HEK293 (cell line): ENCODE results near the gene RANGRF.
A peak's percentile ranks its signal among the peaks of the same experiment; 100 is the strongest.

Source experiments
- CTCF ChIA-PET: fragments of 350-600 bp; formaldehyde crosslinking; extraction: SDS; loops from one replicate; lab custom pipeline; 2021; ENCODE audit warnings: antibody characterized with exemption; lab: Yijun Ruan, JAX
- POLR2A ChIA-PET: fragments of 300-600 bp; formaldehyde crosslinking; extraction: SDS; loops from one replicate; lab custom pipeline; 2020; ENCODE audit warnings: antibody characterized with exemption, inconsistent platforms; lab: Yijun Ruan, JAX
- H3K27ac ChIP-seq: fragments of 200-500 bp; sonication (Bioruptor generic); 2 replicates; pipeline ENCODE4 v1.5.1; 2014; ENCODE audit warnings: low read depth, low read length, control low read depth, inconsistent platforms; ENCODE audit errors: extremely low read depth
- H3K36me3 ChIP-seq, 2 experiments: fragments of 200-500 bp in 1 of 2; sonication (Bioruptor generic) in 1 of 2; 1 replicate in 1 of 2; 2 replicates in 1 of 2; pipeline ENCODE4 v1.5.1; 2014 to 2017; ENCODE audit warnings: inconsistent platforms in 2 of 2, low read length in 2 of 2; ENCODE audit not compliant: control insufficient read depth in 2 of 2, insufficient read depth in 1 of 2
- H3K4me1 ChIP-seq: fragments of 200-500 bp; sonication (Bioruptor generic); 2 replicates; pipeline ENCODE4 v1.5.1; 2014; ENCODE audit warnings: mild to moderate bottlenecking, low read length, inconsistent platforms; ENCODE audit not compliant: control insufficient read depth, insufficient read depth
- H3K4me3 ChIP-seq: 2 replicates; pipeline ENCODE4 v1.5.1; 2011; ENCODE audit warnings: low read depth, mild to moderate bottlenecking, control low read depth, low read length, moderate library complexity
- H3K9me3 ChIP-seq: fragments of 200-500 bp; sonication (Bioruptor generic); 2 replicates; pipeline ENCODE4 v1.5.1; 2014; ENCODE audit warnings: low read depth, low read length, inconsistent platforms; ENCODE audit not compliant: control insufficient read depth, insufficient read depth
- ATF2 ChIP-seq: fragments of 450-650 bp; formaldehyde crosslinking; IDR thresholded peaks from 2 replicates; pipeline ENCODE4 v1.5.1; 2016; ENCODE audit warnings: missing biosample characterization, missing genetic modification characterization, low read depth
- EGR2 ChIP-seq: fragments of 450-650 bp; formaldehyde crosslinking; IDR thresholded peaks from 2 replicates; pipeline ENCODE4 v1.5.1; 2016; ENCODE audit warnings: low read depth, missing biosample characterization, missing genetic modification characterization
- GLIS1 ChIP-seq: fragments of 450-650 bp; formaldehyde crosslinking; IDR thresholded peaks from 2 replicates; pipeline ENCODE4 v1.5.1; 2016; ENCODE audit warnings: missing biosample characterization, missing genetic modification characterization
- HOXD13 ChIP-seq: sonication (generic); formaldehyde crosslinking; IDR thresholded peaks from 2 replicates; pipeline ENCODE4 v1.8.0; 2022; ENCODE audit warnings: missing genetic modification reagents, borderline replicate concordance
- KLF1 ChIP-seq: fragments of 450-650 bp; formaldehyde crosslinking; IDR thresholded peaks from 2 replicates; pipeline ENCODE4 v1.5.1; 2016; ENCODE audit warnings: missing biosample characterization, missing genetic modification characterization
- SCRT2 ChIP-seq: fragments of 450-650 bp; formaldehyde crosslinking; IDR thresholded peaks from 2 replicates; pipeline ENCODE4 v1.5.1; 2016; ENCODE audit warnings: missing biosample characterization, missing genetic modification characterization
- ZBTB26 ChIP-seq: fragments of 450-650 bp; formaldehyde crosslinking; optimal IDR thresholded peaks from 2 replicates; pipeline ENCODE3; 2016; ENCODE audit warnings: missing biosample characterization, mild to moderate bottlenecking, missing genetic modification characterization
- ZNF121 ChIP-seq: fragments of 450-650 bp; formaldehyde crosslinking; IDR thresholded peaks from 2 replicates; pipeline ENCODE4 v1.5.1; 2016; ENCODE audit warnings: missing biosample characterization, missing genetic modification characterization
- ZNF341 ChIP-seq: fragments of 450-650 bp; formaldehyde crosslinking; IDR thresholded peaks from 2 replicates; pipeline ENCODE4; 2016; ENCODE audit warnings: low read depth, missing biosample characterization, missing genetic modification characterization
- ZNF391 ChIP-seq: fragments of 450-650 bp; formaldehyde crosslinking; IDR thresholded peaks from 2 replicates; pipeline ENCODE4 v1.5.1; 2016; ENCODE audit warnings: low read depth, missing biosample characterization, missing genetic modification characterization, borderline replicate concordance
- ZNF488 ChIP-seq: fragments of 450-650 bp; formaldehyde crosslinking; IDR thresholded peaks from 2 replicates; pipeline ENCODE4 v1.5.1; 2016; ENCODE audit warnings: missing biosample characterization, missing genetic modification characterization
- ZNF501 ChIP-seq: fragments of 450-650 bp; formaldehyde crosslinking; IDR thresholded peaks from 2 replicates; pipeline ENCODE4 v1.5.1; 2016; ENCODE audit warnings: missing biosample characterization, missing genetic modification characterization
- ZNF596 ChIP-seq: fragments of 450-650 bp; IDR thresholded peaks from 2 replicates; pipeline ENCODE4 v1.5.0; 2018; ENCODE audit warnings: missing biosample characterization, mild to moderate bottlenecking, missing genetic modification characterization, moderate library complexity
- ZNF610 ChIP-seq: fragments of 450-650 bp; formaldehyde crosslinking; IDR thresholded peaks from 2 replicates; pipeline ENCODE4 v1.5.1; 2016; ENCODE audit warnings: missing biosample characterization, missing genetic modification characterization, borderline replicate concordance

The RANGRF gene

GRCh38 chr17:8264836-8265542 is 23.5 kb upstream of the RANGRF start:
- Histone ChIP-seq H3K4me1 (no peaks in the 10 kb centered on the region), H3K4me3 (no peak overlapping the region), H3K27ac (no peak overlapping the region), H3K9me3 (no peaks in the 10 kb centered on the region), H3K36me3 (peaks cover 51 to 92% of the 10 kb centered on the region in 2 experiments)
- ChIA-PET POLR2A (interaction anchor here (1.4 kb wide), 1 partner anchor 17 kb away, joined by 3 read pairs; the partner anchor contains the start of gene CTC1), CTCF (interaction anchor here (0.7 to 0.9 kb wide), 2 partner anchors 13 to 35 kb away, joined by 3 read pairs; no protein-coding TSS in a partner anchor)
- TF ChIP-seq SCRT2 (tag by site-specific recombination): 0 out of 2 replicates have a peak, but pooled peaks have one; percentile 10
- TF ChIP-seq GLIS1 (tag by site-specific recombination): peak; percentile 21; the same call in 1 of the 2 replicates
- TF ChIP-seq ZNF610 (tag by site-specific recombination): no peak
- no peak for TF ChIP-seq ZNF488 (tag by site-specific recombination)
- TF ChIP-seq ZNF596 (tag by site-specific recombination): no peak

GRCh38 chr17:8266648-8267479 is 21.6 kb upstream of the RANGRF start:
- TF ChIP-seq HOXD13 (CRISPR knock-in tag): 0 out of 2 replicates have a peak, but pooled peaks have one; percentile 8
- TF ChIP-seq ZNF121 (tag by site-specific recombination): no peak
- no peak for TF ChIP-seq KLF1 (tag by site-specific recombination)
- no peak for TF ChIP-seq ZNF391 (tag by site-specific recombination)
- TF ChIP-seq ZBTB26: no peak
- TF ChIP-seq ZNF341: no peak
- POLR2A ChIA-PET: no interaction called here
- CTCF ChIA-PET: no interaction called here
- H3K4me1 ChIP-seq: no peaks in the 10 kb centered on the region
- no peaks in the 10 kb centered on the region for H3K9me3 ChIP-seq
- peaks cover 32 to 87% of the 10 kb centered on the region in 2 experiments for H3K36me3 ChIP-seq
- H3K4me3 ChIP-seq: no peak overlapping the region
- no peak overlapping the region for H3K27ac ChIP-seq

GRCh38 chr17:8267480-8268147 is 20.9 kb upstream of the RANGRF start:
- CTCF ChIA-PET: no interaction called here

More at GRCh38 chr17:8267480-8268147, 20.9 kb upstream of the RANGRF start:
- Histone ChIP-seq H3K4me1 (no peaks in the 10 kb centered on the region), H3K27ac (no peak overlapping the region), H3K4me3 (no peak overlapping the region), H3K36me3 (peaks cover 25 to 81% of the 10 kb centered on the region in 2 experiments), H3K9me3 (no peaks in the 10 kb centered on the region)
- POLR2A ChIA-PET: no interaction called here
- TF ChIP-seq ZNF501 (tag by site-specific recombination): no peak
- peak; percentile 35; the same call in 1 of the 2 replicates for TF ChIP-seq EGR2 (tag by site-specific recombination)
- TF ChIP-seq ATF2 (tag by site-specific recombination): no peak
